SU-DHL-6 (cell line): ENCODE data around the gene STRN3.

ENCODE experiments used
- H2AFZ ChIP-seq: fragments of 200-600 bp; sonication (generic); 2 replicates; pipeline ENCODE4 v1.6.1; 2014; ENCODE audit warnings: low read depth, mild to moderate bottlenecking, moderate library complexity, mixed read lengths, antibody characterized with exemption, low read length; ENCODE audit not compliant: severe bottlenecking
- H3F3A ChIP-seq: fragments of 200-600 bp; shearing (Covaris generic); 2 replicates; pipeline ENCODE4 v1.6.0; 2016; ENCODE audit warnings: antibody characterized with exemption, mild to moderate bottlenecking; ENCODE audit not compliant: insufficient read depth
- H3K27ac ChIP-seq: fragments of 200-600 bp; sonication (generic); 2 replicates; pipeline ENCODE4 v1.5.1; 2016; ENCODE audit warnings: low read depth, mild to moderate bottlenecking, low read length, moderate library complexity, mixed read lengths
- H3K27me3 ChIP-seq: fragments of 200-600 bp; sonication (generic), shearing (Covaris generic); 2 replicates; pipeline ENCODE4 v1.6.0; 2014; ENCODE audit warnings: mild to moderate bottlenecking, low read length
- H3K36me3 ChIP-seq: fragments of 200-600 bp; sonication (generic); 2 replicates; pipeline ENCODE4 v1.6.1; 2014; ENCODE audit warnings: mild to moderate bottlenecking, low read length, mixed read lengths
- H3K4me2 ChIP-seq: fragments of 300-600, 200-600 bp; shearing (Covaris generic), sonication (generic); 2 replicates; pipeline ENCODE4 v1.6.0; 2014; ENCODE audit warnings: low read length, low read depth, mild to moderate bottlenecking; ENCODE audit not compliant: poor library complexity, severe bottlenecking
- H3K4me3 ChIP-seq: fragments of 200-600 bp; sonication (generic); 2 replicates; pipeline ENCODE4 v1.5.1; 2014; ENCODE audit warnings: antibody characterized with exemption, low read length, mild to moderate bottlenecking, mixed read lengths; ENCODE audit not compliant: insufficient read depth, poor library complexity, severe bottlenecking
- H3K79me2 ChIP-seq: fragments of 200-600 bp; sonication (generic); 2 replicates; pipeline ENCODE4 v1.6.1; 2014; ENCODE audit warnings: mild to moderate bottlenecking, low read length, moderate library complexity; ENCODE audit not compliant: insufficient read depth
- H3K9ac ChIP-seq: fragments of 200-600 bp; sonication (generic); 2 replicates; pipeline ENCODE4 v1.7.0; 2014; ENCODE audit warnings: mild to moderate bottlenecking, low read length
- H3K9me2 ChIP-seq: fragments of 200-600 bp; sonication (generic); replicated peaks from 2 replicates; pipeline ENCODE4 v1.6.1; 2014; ENCODE audit warnings: low read length; ENCODE audit not compliant: insufficient read depth
- H3K9me3 ChIP-seq: fragments of 200-600 bp; sonication (generic); 2 replicates; pipeline ENCODE4 v1.6.1; 2014; ENCODE audit warnings: low read length, mixed read lengths; ENCODE audit not compliant: insufficient read depth
- H4K20me1 ChIP-seq: fragments of 200-600 bp; sonication (generic); 2 replicates; pipeline ENCODE4 v1.6.1; 2014; ENCODE audit warnings: low read depth, mild to moderate bottlenecking, antibody characterized with exemption, low read length, moderate library complexity, mixed read lengths
- CTCF ChIP-seq: fragments of 200-600 bp; sonication (generic); IDR thresholded peaks from one replicate; pipeline ENCODE4 v1.5.1; 2017; ENCODE audit warnings: antibody characterized with exemption, mild to moderate bottlenecking, low read length, moderate library complexity; ENCODE audit not compliant: insufficient read depth, poor library complexity, severe bottlenecking
- EZH2phosphoT487 ChIP-seq: fragments of 200-600 bp; sonication (generic), shearing (Covaris generic); conservative IDR thresholded peaks from 2 replicates; pipeline ENCODE4 v1.6.1; 2018; ENCODE audit warnings: mild to moderate bottlenecking, antibody characterized with exemption, low read length, moderate library complexity, mixed read lengths

Gene STRN3

GRCh38 chr14:30848449-30849240 lies 177.5 kb downstream of the STRN3 start:
- Histone ChIP-seq H3K9me3 (no peaks in the 10 kb centered on the region), H3K9me2 (no peaks in the 10 kb centered on the region), H3K4me2 (no peak overlapping the region), H4K20me1 (no peaks in the 10 kb centered on the region), H3K36me3 (no peaks in the 10 kb centered on the region), H3K79me2 (no peaks in the 10 kb centered on the region), H2AFZ (no peak overlapping the region), H3K4me3 (no peak overlapping the region), H3K27me3 (no peaks in the 10 kb centered on the region), H3F3A (no peaks in the 10 kb centered on the region), H3K27ac (no peak overlapping the region), H3K9ac (no peak overlapping the region)
- TF ChIP-seq EZH2phosphoT487, result no peak
- no peak for TF ChIP-seq CTCF
